Lower leg skin (tissue), 3 donors: ENCODE results near the gene CYSTM1.

Experiments used
- CTCF ChIP-seq, 3 donors: fragments of 450-650 bp; IDR thresholded peaks; one replicate each; pipeline ENCODE4 v1.5.1; 2016; ENCODE audit warnings: antibody characterized with exemption in 3 of 3, mild to moderate bottlenecking in 3 of 3, moderate library complexity in 2 of 3
- POLR2A ChIP-seq, 2 donors: fragments of 450-650 bp; IDR thresholded peaks; one replicate each; pipeline ENCODE4 v1.6.1; 2016 to 2017; ENCODE audit warnings: antibody characterized with exemption in 2 of 2, mild to moderate bottlenecking in 1 of 2, moderate library complexity in 1 of 2

GRCh38 chr5:140182075-140182711 is 7.2 kb downstream of the CYSTM1 start:
- TF ChIP-seq CTCF (IDR thresholded peaks at IDR 0.05) (no peak), POLR2A (IDR thresholded peaks at IDR 0.05) (no peak)
